ENCODE data around the gene ONECUT3. TPM values are rescaled to one million over a fixed set of nuclear protein-coding genes. Genes with fewer than 3 reads are reported as not detected.

The ONECUT3 gene
- total RNA-seq, 1 experiment from 2014 or later: 20.0 TPM

GRCh38 chr19:1707240-1707639, 46.1 kb upstream of the ONECUT3 start:
- no peak for TF ChIP-seq CTCF (IDR thresholded peaks at IDR 0.05; ENCODE audit: unreplicated experiment)
- intact Hi-C loops (cut with micrococcal nuclease; ENCODE audit: unreplicated experiment): no loop called here
- peaks cover 33% of the 10 kb centered on the region for H3K27me3 Mint-ChIP-seq (ENCODE audit: unreplicated experiment)
- DNase-seq: no peak
- no peaks in the 10 kb centered on the region for H3K36me3 Mint-ChIP-seq (ENCODE audit: insufficient read depth, unreplicated experiment)
- H3K4me1 Mint-ChIP-seq (ENCODE audit: low read depth, unreplicated experiment): no peaks in the 10 kb centered on the region
- no peak overlapping the region for H3K27ac Mint-ChIP-seq (ENCODE audit: unreplicated experiment)
- H3K9me3 Mint-ChIP-seq (ENCODE audit: low read depth, unreplicated experiment): peaks cover 4% of the 10 kb centered on the region
- BruUV-seq (replicated peaks): no TSS peak
- H3K4me3 Mint-ChIP-seq (ENCODE audit: low read depth, unreplicated experiment): no peak overlapping the region
- CTCF ChIA-PET: interaction anchor here (0.7 kb wide), 1 partner anchor 645 kb away, joined by 6 read pairs; no protein-coding TSS in a partner anchor

DNA sequence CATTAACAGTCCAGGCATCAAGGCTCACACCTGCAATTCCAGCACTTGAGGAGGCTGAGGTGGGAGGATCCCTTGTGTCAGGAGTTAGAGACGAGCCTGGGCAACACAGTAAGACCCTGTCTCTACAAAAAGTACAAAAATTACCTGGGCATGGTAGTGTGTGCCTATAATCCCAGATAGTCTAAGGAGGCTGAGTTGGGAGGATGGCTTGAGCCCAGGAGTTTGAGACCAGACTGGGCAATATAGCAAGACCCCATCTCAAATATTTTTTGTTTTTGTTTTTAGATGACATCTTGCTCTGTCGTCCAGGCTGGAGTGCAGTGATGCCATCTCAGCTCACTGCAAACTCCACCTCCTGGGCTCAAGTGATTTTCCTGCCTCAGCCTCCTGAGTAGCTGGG, 40.1 kb upstream of the ONECUT3 start:
- H3K4me1 Mint-ChIP-seq (ENCODE audit: low read depth, unreplicated experiment): no peaks in the 10 kb centered on the region
- no TSS peak for BruUV-seq (replicated peaks)
- DNase-seq: no peak
- no peak overlapping the region for H3K27ac Mint-ChIP-seq (ENCODE audit: unreplicated experiment)
- no peaks in the 10 kb centered on the region for H3K36me3 Mint-ChIP-seq (ENCODE audit: insufficient read depth, unreplicated experiment)
- no peak overlapping the region for H3K4me3 Mint-ChIP-seq (ENCODE audit: low read depth, unreplicated experiment)
- no peak for TF ChIP-seq CTCF (IDR thresholded peaks at IDR 0.05; ENCODE audit: unreplicated experiment)
- intact Hi-C loops (cut with micrococcal nuclease; ENCODE audit: unreplicated experiment): no loop called here
- H3K27me3 Mint-ChIP-seq (ENCODE audit: unreplicated experiment): peaks cover 21% of the 10 kb centered on the region
- CTCF ChIA-PET: no interaction called here
- H3K9me3 Mint-ChIP-seq (ENCODE audit: low read depth, unreplicated experiment): peaks cover 5% of the 10 kb centered on the region

DNA sequence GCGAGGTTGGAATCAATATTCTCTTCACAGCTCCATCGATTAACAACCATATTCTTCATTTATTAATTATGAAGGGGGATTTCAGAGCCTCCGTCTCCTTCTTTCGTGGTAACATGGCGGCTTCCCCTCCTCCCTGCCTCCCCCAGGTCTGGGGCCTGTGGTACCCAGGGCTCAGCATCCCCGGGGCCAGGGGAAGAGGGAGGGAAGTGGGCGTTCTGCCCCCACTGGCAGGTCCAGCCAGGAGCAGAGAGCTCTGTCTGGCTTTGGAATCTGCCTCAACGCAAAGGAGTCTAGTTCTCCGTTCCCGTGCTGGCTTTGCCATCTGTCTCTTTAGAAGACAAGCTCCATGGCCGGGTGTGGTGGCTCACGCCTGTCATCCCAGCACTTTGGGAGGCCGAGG, 37.8 kb upstream of the ONECUT3 start:
- DNase-seq: no peak
- no TSS peak for BruUV-seq (replicated peaks)
- H3K36me3 Mint-ChIP-seq (ENCODE audit: insufficient read depth, unreplicated experiment): no peaks in the 10 kb centered on the region
- H3K9me3 Mint-ChIP-seq (ENCODE audit: low read depth, unreplicated experiment): peaks cover 5% of the 10 kb centered on the region
- CTCF ChIA-PET: interaction anchor here (0.5 kb wide), 1 partner anchor 63 kb away, joined by 8 read pairs; no protein-coding TSS in a partner anchor
- H3K27ac Mint-ChIP-seq (ENCODE audit: unreplicated experiment): no peak overlapping the region
- intact Hi-C loops (cut with micrococcal nuclease; ENCODE audit: unreplicated experiment): no loop called here
- no peak for TF ChIP-seq CTCF (IDR thresholded peaks at IDR 0.05; ENCODE audit: unreplicated experiment)
- peaks cover 39% of the 10 kb centered on the region for H3K27me3 Mint-ChIP-seq (ENCODE audit: unreplicated experiment)
- no peak overlapping the region for H3K4me3 Mint-ChIP-seq (ENCODE audit: low read depth, unreplicated experiment)
- H3K4me1 Mint-ChIP-seq (ENCODE audit: low read depth, unreplicated experiment): no peaks in the 10 kb centered on the region

DNA sequence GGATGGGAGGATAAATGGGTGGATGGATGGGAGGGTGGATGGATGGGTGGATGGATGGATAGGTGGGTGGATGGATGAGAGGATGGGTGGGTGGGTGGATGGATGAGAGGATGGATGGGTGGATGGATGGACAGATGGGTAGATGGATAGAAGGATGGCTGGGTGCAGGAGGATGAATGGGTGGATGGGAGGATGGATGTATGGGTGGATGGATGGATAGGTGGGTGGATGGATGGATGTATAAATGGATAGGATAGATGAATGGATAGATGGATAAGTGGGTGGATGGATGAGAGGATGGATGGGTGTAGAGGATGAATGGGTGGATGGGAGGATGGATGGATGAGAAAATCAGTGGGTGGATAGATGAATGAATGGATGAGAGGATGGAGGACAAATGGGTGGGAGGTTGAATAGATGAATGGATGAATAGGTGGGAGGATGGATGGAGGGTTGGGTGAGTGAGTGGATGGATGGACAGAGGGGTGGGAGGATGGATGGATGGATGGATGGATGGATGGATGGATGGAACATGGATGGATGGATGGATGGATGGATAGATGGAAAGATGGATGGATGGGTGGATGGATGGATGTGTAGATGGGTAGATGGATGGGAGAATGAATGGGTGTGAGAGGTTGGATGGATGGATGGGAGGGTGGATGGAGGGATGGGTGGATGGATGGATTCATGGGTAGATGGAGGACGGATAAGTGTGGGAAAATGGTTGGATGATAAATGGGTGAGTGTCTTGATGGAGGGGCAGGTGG, 35.9 kb upstream of the ONECUT3 start:
- no peak for DNase-seq
- BruUV-seq (replicated peaks): no TSS peak

More for the DNA sequence above, 35.9 kb upstream of the ONECUT3 start:
- peaks cover 1% of the 10 kb centered on the region for H3K36me3 Mint-ChIP-seq (ENCODE audit: insufficient read depth, unreplicated experiment)
- peaks cover 40% of the 10 kb centered on the region for H3K27me3 Mint-ChIP-seq (ENCODE audit: unreplicated experiment)
- no peak overlapping the region for H3K27ac Mint-ChIP-seq (ENCODE audit: unreplicated experiment)
- TF ChIP-seq CTCF (IDR thresholded peaks at IDR 0.05; ENCODE audit: unreplicated experiment): no peak
- H3K4me1 Mint-ChIP-seq (ENCODE audit: low read depth, unreplicated experiment): no peaks in the 10 kb centered on the region
- H3K4me3 Mint-ChIP-seq (ENCODE audit: low read depth, unreplicated experiment): no peak overlapping the region
- CTCF ChIA-PET: no interaction called here
- intact Hi-C loops (cut with micrococcal nuclease; ENCODE audit: unreplicated experiment): no loop called here
- H3K9me3 Mint-ChIP-seq (ENCODE audit: low read depth, unreplicated experiment): peaks cover 5% of the 10 kb centered on the region

All from Calu3 (cell line).